Smooth muscle cell (in vitro differentiated cells): ENCODE data around the gene PDCD6IP. TPM values are rescaled to one million over a fixed set of nuclear protein-coding genes. Genes with fewer than 3 reads are reported as not detected.

Source experiments
- DNase-seq: peaks from one replicate; lab custom pipeline; 2025; ENCODE audit not compliant: unreplicated experiment; lab: John Stamatoyannopoulos, UW
- H2AFZ ChIP-seq: fragments of 200-600 bp; sonication (generic); 2 replicates; pipeline ENCODE4 v1.6.0; 2016; ENCODE audit warnings: antibody characterized with exemption, low read depth, mild to moderate bottlenecking
- H3F3A ChIP-seq: fragments of 200-600 bp; sonication (generic); 2 replicates; pipeline ENCODE4 v1.6.0; 2017; ENCODE audit warnings: antibody characterized with exemption, low read depth
- H3K27ac ChIP-seq: fragments of 200-600 bp; sonication (generic); 2 replicates; pipeline ENCODE4 v1.5.1; 2016; ENCODE audit warnings: low read depth, mild to moderate bottlenecking
- H3K27me3 ChIP-seq: fragments of 200-600 bp; sonication (generic); 2 replicates; pipeline ENCODE4 v1.6.1; 2016; ENCODE audit warnings: low read depth, mild to moderate bottlenecking
- H3K36me3 ChIP-seq: fragments of 200-600 bp; sonication (generic); 2 replicates; pipeline ENCODE4 v1.5.1; 2016; ENCODE audit warnings: low read depth
- H3K4me1 ChIP-seq: fragments of 200-600 bp; sonication (generic); 2 replicates; pipeline ENCODE4 v1.5.1; 2016; ENCODE audit warnings: low read depth
- H3K4me2 ChIP-seq: fragments of 200-600 bp; sonication (generic); 2 replicates; pipeline ENCODE4 v1.6.0; 2016; ENCODE audit warnings: mild to moderate bottlenecking
- H3K4me3 ChIP-seq: fragments of 200-600 bp; sonication (generic); 2 replicates; pipeline ENCODE4 v1.5.1; 2016; ENCODE audit warnings: mild to moderate bottlenecking
- H3K79me2 ChIP-seq: fragments of 200-600 bp; sonication (generic); 2 replicates; pipeline ENCODE4 v1.6.0; 2016; ENCODE audit warnings: low read depth, mild to moderate bottlenecking
- H3K9ac ChIP-seq: fragments of 200-600 bp; sonication (generic); 2 replicates; pipeline ENCODE4 v1.6.0; 2016; ENCODE audit warnings: low read depth
- H3K9me3 ChIP-seq: fragments of 200-600 bp; sonication (generic); replicated peaks from 2 replicates; pipeline ENCODE4 v1.5.1; 2016; ENCODE audit warnings: low read depth
- H4K20me1 ChIP-seq: fragments of 200-600 bp; sonication (generic); 2 replicates; pipeline ENCODE4 v1.6.0; 2016; ENCODE audit warnings: low read depth
- CTCF ChIP-seq: fragments of 200-600 bp; sonication (generic); IDR thresholded peaks from 2 replicates; pipeline ENCODE4 v1.5.1; 2017; ENCODE audit warnings: borderline replicate concordance, mild to moderate bottlenecking, antibody characterized with exemption; ENCODE audit not compliant: insufficient read depth, poor library complexity, severe bottlenecking
- WGBS: methylation state at CpG from one replicate; pipeline ENCODE4 v1.1.7; 2016; ENCODE audit warnings: low lambda C conversion rate; 5-methylcytosine and 5-hydroxymethylcytosine counted together
- polyA plus RNA-seq: library from polyadenylated mRNA; unstranded; fragments of >200 nt; fragmentation: Nextera tagmentation; extraction: Ambion mirVana; gene quantifications from 2 replicates; pipeline ENCODE4 v1.2.1, GENCODE V29; 2016
- total RNA-seq: library from RNA; depleted of rRNA; stranded (reverse); fragments of >200 nt; gene quantifications from 2 replicates; pipeline ENCODE4 v1.2.3, GENCODE V29; 2014

The PDCD6IP gene
- total and polyA plus RNA-seq, 2 experiments from 2014 or later, result 97.6 to 138 TPM

- Histone ChIP-seq H3K9me3 (no peaks in the 10 kb centered on the region), H3K27ac (no peak overlapping the region), H3K4me3 (no peak overlapping the region), H3K36me3 (no peaks in the 10 kb centered on the region), H3F3A (no peaks in the 10 kb centered on the region), H3K79me2 (no peaks in the 10 kb centered on the region), H2AFZ (no peak overlapping the region), H3K4me2 (no peak overlapping the region), H3K4me1 (no peaks in the 10 kb centered on the region), H3K9ac (no peak overlapping the region), H3K27me3 (peaks cover 3% of the 10 kb centered on the region), H4K20me1 (no peaks in the 10 kb centered on the region)
- TF ChIP-seq CTCF, result no peak
- DNase-seq, result no peak
These were observed 77.2 kb downstream of the PDCD6IP start for GRCh38 chr3:33875680-33876079.

GRCh38 chr3:33877187-33877586, 78.8 kb downstream of the PDCD6IP start:
- WGBS, result 64% methylated on average over 3 of the region's 3 CpGs
- Histone ChIP-seq H3K4me1 (no peaks in the 10 kb centered on the region), H3K27ac (no peak overlapping the region), H3K9ac (no peak overlapping the region), H3K4me3 (no peak overlapping the region), H3K4me2 (no peak overlapping the region), H4K20me1 (no peaks in the 10 kb centered on the region), H3K9me3 (no peaks in the 10 kb centered on the region), H3K79me2 (no peaks in the 10 kb centered on the region), H2AFZ (no peak overlapping the region), H3F3A (no peaks in the 10 kb centered on the region), H3K36me3 (no peaks in the 10 kb centered on the region), H3K27me3 (peaks cover 3% of the 10 kb centered on the region)
- DNase-seq, result no peak
- TF ChIP-seq CTCF, result no peak

- peaks cover 3% of the 10 kb centered on the region for H3K4me1 ChIP-seq
- H3K4me3 ChIP-seq, result no peak overlapping the region
- no peaks in the 10 kb centered on the region for H3F3A ChIP-seq
- no peaks in the 10 kb centered on the region for H4K20me1 ChIP-seq
- H3K79me2 ChIP-seq, result no peaks in the 10 kb centered on the region
- H3K27me3 ChIP-seq, result peaks cover 3% of the 10 kb centered on the region
- H3K9ac ChIP-seq, result no peak overlapping the region
- no peaks in the 10 kb centered on the region for H3K36me3 ChIP-seq
- no peak overlapping the region for H3K27ac ChIP-seq
- no peak overlapping the region for H3K4me2 ChIP-seq
- DNase-seq, result no peak
- H2AFZ ChIP-seq, result no peak overlapping the region
- TF ChIP-seq CTCF, result no peak
- WGBS, result 85% methylated on average over 2 of the region's 2 CpGs
- no peaks in the 10 kb centered on the region for H3K9me3 ChIP-seq
These were observed 81.1 kb downstream of the PDCD6IP start for GRCh38 chr3:33879540-33879939.

- Histone ChIP-seq H3K4me2 (no peak overlapping the region), H3K9me3 (no peaks in the 10 kb centered on the region), H3K9ac (no peak overlapping the region), H3K79me2 (no peaks in the 10 kb centered on the region), H3K27me3 (peaks cover 3% of the 10 kb centered on the region), H4K20me1 (no peaks in the 10 kb centered on the region), H3K4me3 (no peak overlapping the region), H2AFZ (no peak overlapping the region), H3F3A (no peaks in the 10 kb centered on the region), H3K4me1 (peaks cover 3% of the 10 kb centered on the region), H3K27ac (no peak overlapping the region), H3K36me3 (no peaks in the 10 kb centered on the region)
- DNase-seq, result no peak
- no peak for TF ChIP-seq CTCF
- WGBS, result 79% methylated on average over 14 of the region's 14 CpGs
These were observed 83.0 kb downstream of the PDCD6IP start for GRCh38 chr3:33881156-33882064.
